ENCODE data around the gene CCDC34. TPM values are rescaled to one million over a fixed set of nuclear protein-coding genes. Genes with fewer than 3 reads are reported as not detected.
"Not testable (repeated sequence)": the region's sequence is repeated elsewhere in the genome, so short reads cannot be mapped to it uniquely, and the experiment has no call there.

CCDC34 gene
- total RNA-seq, 4 donors from 2014 or later, result 1.3 to 10.4 (median 5.2) TPM

DNA sequence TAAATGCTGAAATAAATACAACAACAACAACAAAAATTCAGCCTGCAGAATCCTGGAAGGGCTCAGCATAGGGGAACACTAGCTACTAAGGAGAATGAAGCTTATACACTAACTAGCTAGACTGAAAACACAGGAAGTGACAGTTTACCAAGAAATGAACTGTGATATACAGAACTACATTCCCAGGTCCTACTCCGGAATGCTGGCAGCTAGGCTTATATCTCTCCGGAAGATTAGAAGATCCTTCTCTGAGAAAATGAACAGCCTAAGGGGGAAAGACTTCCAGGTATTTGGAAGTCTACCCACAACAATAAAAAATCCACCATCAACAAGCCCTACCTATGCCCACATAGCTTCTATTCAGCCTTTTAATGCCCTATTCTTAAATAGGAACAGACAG lies 31.0 kb downstream of the CCDC34 start:
- H3K27ac ChIP-seq, result no peak overlapping the region
- no peaks in the 10 kb centered on the region for H3K9me3 ChIP-seq
- no peaks in the 10 kb centered on the region for H3K27me3 ChIP-seq
- DNase-seq, result no peak
- intact Hi-C loops (cut with DNase I), result no loop called here
- no peaks in the 10 kb centered on the region for H3K4me1 ChIP-seq
- no peak for TF ChIP-seq POLR2A (IDR thresholded peaks at IDR 0.05)
- TF ChIP-seq, protein P1, sequence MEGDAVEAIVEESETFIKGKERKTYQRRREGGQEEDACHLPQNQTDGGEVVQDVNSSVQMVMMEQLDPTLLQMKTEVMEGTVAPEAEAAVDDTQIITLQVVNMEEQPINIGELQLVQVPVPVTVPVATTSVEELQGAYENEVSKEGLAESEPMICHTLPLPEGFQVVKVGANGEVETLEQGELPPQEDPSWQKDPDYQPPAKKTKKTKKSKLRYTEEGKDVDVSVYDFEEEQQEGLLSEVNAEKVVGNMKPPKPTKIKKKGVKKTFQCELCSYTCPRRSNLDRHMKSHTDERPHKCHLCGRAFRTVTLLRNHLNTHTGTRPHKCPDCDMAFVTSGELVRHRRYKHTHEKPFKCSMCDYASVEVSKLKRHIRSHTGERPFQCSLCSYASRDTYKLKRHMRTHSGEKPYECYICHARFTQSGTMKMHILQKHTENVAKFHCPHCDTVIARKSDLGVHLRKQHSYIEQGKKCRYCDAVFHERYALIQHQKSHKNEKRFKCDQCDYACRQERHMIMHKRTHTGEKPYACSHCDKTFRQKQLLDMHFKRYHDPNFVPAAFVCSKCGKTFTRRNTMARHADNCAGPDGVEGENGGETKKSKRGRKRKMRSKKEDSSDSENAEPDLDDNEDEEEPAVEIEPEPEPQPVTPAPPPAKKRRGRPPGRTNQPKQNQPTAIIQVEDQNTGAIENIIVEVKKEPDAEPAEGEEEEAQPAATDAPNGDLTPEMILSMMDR (IDR thresholded peaks at IDR 0.05), result no peak
- 64 to 73% methylated on average over 2 of the region's 2 CpGs for WGBS, 2 donors
- no peaks in the 10 kb centered on the region for H3K36me3 ChIP-seq
- no peak overlapping the region for H3K4me3 ChIP-seq

DNA sequence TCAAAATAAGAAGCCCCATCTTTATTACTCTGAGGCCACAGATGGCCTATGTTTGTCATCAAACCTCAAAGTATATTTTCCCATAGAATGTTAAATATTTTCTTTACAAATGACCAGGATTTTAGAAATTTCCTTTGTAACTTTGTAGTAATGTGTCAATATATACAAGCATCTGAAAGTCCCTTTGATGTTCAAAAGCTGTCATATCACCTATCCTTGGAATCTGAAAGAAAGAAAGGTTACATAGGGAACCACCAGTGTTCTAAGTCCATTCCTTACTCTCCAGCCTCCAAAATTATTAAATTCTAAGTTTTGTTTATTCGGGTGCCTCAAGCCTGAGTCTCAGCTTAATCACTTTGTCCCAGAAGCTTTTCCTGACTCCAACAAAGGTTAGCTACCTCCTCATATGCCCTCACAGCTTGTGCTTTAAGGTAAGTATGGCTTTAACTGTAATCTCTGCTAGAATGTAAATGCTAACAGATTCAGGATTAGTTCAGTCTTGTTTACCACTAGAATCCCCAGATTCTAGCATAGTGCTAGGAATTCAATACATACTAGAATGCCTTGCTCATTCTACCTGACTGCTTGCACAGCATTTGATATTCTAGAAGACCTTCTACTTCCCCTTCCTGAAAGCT lies 32.3 kb downstream of the CCDC34 start:
- no peak for DNase-seq
- H3K4me3 ChIP-seq, result no peak overlapping the region
- no peaks in the 10 kb centered on the region for H3K4me1 ChIP-seq
- H3K27ac ChIP-seq, result no peak overlapping the region
- intact Hi-C loops (cut with DNase I), result no loop called here
- H3K36me3 ChIP-seq, result no peaks in the 10 kb centered on the region
- WGBS, 2 donors, result 83 to 100% methylated on average over 1 of the region's 1 CpG
- H3K9me3 ChIP-seq, result no peaks in the 10 kb centered on the region
- no peak for TF ChIP-seq POLR2A (IDR thresholded peaks at IDR 0.05)
- TF ChIP-seq, protein P1 (IDR thresholded peaks at IDR 0.05), result no peak
- no peaks in the 10 kb centered on the region for H3K27me3 ChIP-seq

DNA sequence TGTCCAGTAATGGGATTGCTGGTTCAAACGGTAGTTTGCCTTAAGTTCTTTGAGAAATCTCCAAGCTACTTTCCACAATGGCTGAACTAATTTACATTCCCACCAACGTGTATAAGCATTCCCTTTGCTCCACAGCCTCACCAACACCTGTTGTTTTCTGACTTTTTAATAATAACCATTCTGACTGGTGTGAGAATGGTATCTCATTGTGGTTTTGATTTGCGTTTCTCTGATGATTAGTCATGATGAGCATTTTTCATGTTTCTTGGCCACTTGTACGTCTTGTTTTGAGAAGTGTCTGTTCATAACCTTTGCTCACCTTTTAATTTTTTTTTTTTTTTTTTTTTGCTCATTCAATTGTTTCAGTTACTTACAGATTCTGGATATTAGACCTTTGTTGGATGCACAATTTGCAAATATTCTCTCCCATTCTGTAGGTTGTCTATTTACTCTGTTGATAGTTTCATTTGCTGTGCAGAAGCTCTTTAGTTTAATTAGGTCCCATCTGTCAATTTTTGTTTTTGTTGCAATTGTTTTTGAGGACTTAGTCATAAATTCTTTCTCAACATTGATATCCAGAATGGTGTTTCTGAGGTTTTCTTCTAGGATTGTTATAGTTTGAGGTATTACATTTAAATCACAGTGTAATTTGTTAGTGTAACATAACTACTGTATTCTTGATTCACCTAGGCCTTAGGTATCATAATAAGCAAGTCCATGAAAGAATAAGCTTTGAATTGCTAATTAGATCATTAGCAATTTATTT lies 33.0 kb downstream of the CCDC34 start:
- intact Hi-C loops (cut with DNase I), result no loop called here
- H3K27me3 ChIP-seq, result no peaks in the 10 kb centered on the region
- WGBS, 2 donors, result 72 to 85% methylated on average over 4 of the region's 4 CpGs
- H3K36me3 ChIP-seq, result no peaks in the 10 kb centered on the region
- no peaks in the 10 kb centered on the region for H3K9me3 ChIP-seq
- H3K27ac ChIP-seq, result no peak overlapping the region
- H3K4me1 ChIP-seq, result no peaks in the 10 kb centered on the region
- H3K4me3 ChIP-seq, result no peak overlapping the region
- no peak for TF ChIP-seq POLR2A (IDR thresholded peaks at IDR 0.05)
- TF ChIP-seq, protein P1 (IDR thresholded peaks at IDR 0.05), result no peak
- DNase-seq, result no peak

DNA sequence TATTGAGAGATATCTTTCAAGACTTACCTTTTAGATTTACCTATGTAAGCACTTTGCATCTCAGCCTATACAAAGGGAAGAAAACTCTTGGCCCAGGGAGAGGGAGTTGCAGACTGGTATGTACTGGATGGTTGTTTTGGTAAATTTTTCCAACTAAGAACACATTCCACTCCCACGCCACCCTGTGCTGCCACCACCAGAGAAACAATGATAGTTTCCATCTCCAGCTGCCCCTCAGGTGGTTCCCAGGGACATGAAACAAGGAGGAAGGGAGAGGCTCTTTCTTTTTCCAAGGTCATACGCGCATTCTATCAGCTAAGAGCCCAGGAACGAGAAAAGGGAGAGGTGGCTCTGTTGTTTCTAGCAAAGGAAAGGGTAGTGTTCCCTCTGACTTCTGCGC lies 34.4 kb downstream of the CCDC34 start:
- WGBS, 2 donors, result 90 to 91% methylated on average over 4 to 5 of the region's 5 CpGs
- TF ChIP-seq, protein P1 (IDR thresholded peaks at IDR 0.05), result no peak
- no peak for TF ChIP-seq POLR2A (IDR thresholded peaks at IDR 0.05)
- Histone ChIP-seq H3K9me3 (no peaks in the 10 kb centered on the region), H3K36me3 (no peaks in the 10 kb centered on the region), H3K27ac (no peak overlapping the region), H3K4me3 (no peak overlapping the region), H3K4me1 (no peaks in the 10 kb centered on the region), H3K27me3 (no peaks in the 10 kb centered on the region)
- DNase-seq, result no peak
- intact Hi-C loops (cut with DNase I), result no loop called here

DNA sequence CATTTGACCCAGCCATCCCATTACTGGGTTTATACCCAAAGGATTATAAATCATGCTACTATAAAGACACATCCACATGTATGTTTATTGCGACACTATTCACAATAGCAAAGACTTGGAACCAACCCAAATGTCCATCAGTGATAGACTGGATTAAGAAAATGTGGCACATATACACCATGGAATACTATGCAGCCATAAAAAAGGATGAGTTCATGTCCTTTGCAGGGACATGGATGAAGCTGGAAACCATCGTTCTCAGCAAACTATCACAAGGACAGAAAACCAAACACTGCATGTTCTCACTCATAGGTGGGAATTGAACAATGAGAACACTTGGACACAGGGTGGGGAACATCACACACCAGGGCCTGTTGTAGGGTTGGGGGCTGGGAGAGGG lies 36.0 kb downstream of the CCDC34 start:
- intact Hi-C loops (cut with DNase I); H3K27me3 ChIP-seq; H3K27ac ChIP-seq; H3K9me3 ChIP-seq; H3K4me3 ChIP-seq; H3K36me3 ChIP-seq; H3K4me1 ChIP-seq; DNase-seq: not testable (repeated sequence)
- WGBS, 2 donors, result 91 to 100% methylated on average over 2 of the region's 2 CpGs

DNA sequence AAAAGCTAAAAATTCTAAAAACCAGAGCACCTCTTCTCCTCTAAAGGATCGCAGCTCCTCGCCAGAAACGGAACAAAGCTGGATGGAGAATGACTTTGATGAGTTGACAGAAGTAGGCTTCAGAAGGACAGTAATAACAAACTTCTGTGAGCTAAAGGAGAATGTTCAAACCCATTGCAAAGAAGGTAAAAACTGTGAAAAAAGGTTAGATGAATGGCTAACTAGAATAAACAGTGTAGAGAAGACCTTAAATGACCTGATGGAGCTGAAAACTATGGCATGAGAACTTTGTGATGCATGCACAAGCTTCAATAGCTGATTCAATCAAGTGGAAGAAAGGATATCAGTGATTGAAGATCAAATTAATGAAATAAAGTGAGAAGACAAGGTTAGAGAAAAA lies 40.8 kb downstream of the CCDC34 start:
- 73 to 90% methylated on average over 3 of the region's 3 CpGs for WGBS, 2 donors

DNA sequence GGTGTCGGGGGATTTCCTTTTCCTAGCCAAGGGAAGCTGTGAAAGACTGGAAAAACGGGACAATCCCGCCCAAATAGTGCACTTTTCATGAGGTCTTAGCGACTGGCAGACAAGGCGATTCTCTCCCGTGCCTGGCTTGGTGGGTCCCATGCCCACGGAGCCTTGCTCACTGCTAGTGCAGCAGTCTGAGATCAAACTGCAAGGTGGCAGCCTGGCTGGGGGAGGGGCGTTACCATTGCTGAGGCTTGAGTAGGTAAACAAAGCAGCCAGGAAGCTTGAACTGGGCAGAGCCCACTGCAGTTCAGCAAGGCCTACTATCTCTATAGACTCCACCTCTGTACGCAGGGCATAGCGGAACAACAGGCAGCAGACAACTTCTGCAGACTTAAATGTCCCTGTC lies 41.7 kb downstream of the CCDC34 start:
- H3K27ac ChIP-seq; DNase-seq; H3K9me3 ChIP-seq; H3K4me1 ChIP-seq; H3K4me3 ChIP-seq; H3K27me3 ChIP-seq; intact Hi-C loops (cut with DNase I); H3K36me3 ChIP-seq: not testable (repeated sequence)
- 85 to 88% methylated on average over 9 to 10 of the region's 10 CpGs for WGBS, 2 donors

More for the DNA sequence above, 40.8 kb downstream of the CCDC34 start:
- H3K9me3 ChIP-seq; H3K27ac ChIP-seq; H3K4me3 ChIP-seq; DNase-seq; H3K27me3 ChIP-seq; H3K36me3 ChIP-seq; H3K4me1 ChIP-seq; intact Hi-C loops (cut with DNase I): not testable (repeated sequence)

Data from esophagus squamous epithelium (tissue), 5 donors.